K562 (cell line): ENCODE results near the gene PDRG1. TPM values are rescaled to one million over a fixed set of nuclear protein-coding genes. Genes with fewer than 3 reads are reported as not detected.

Experiments used
- ATAC-seq: fragments of 200-7000 bp; cut with Tn5 transposase; 3 replicates; pipeline ENCODE4 v1.9.1; 2020; ENCODE audit warnings: moderate library complexity
- BruUV-seq: library from RNA; stranded (reverse); fragments of 400-500 nt; replicated peaks from 2 replicates; lab custom pipeline; 2021; lab: Mats Ljungman, UMichigan
- CTCF ChIA-PET: fragments of 300-600 bp; formaldehyde crosslinking; extraction: SDS; loops from one replicate; lab custom pipeline; 2021; ENCODE audit warnings: low intra/inter-chr PET ratio; lab: Yijun Ruan, JAX
- POLR2A ChIA-PET: fragments of 300-600, 350-650 bp; sonication (Branson Sonifier 250); formaldehyde crosslinking; extraction: SDS; loops from one replicate; lab custom pipeline; 2021; ENCODE audit warnings: antibody characterized with exemption, inconsistent platforms; lab: Yijun Ruan, JAX
- DNase-seq, 4 experiments: peaks; one replicate each; pipeline versions ENCODE4 v3.0.0 to v3.0.0-alpha.2; 2011 to 2018; ENCODE audit warnings: low spot score in 3 of 4, mixed read lengths in 3 of 4; ENCODE audit errors: extremely low read depth in 1 of 4
- FAIRE-seq: peaks from 2 replicates; lab custom pipeline; 2011; peaks lifted over from hg19 to GRCh38; lab: Jason Lieb, UNC
- H2AFZ ChIP-seq: 2 replicates; pipeline ENCODE4 v1.6.0; 2011; ENCODE audit warnings: low read depth, low read length, control low read depth, inconsistent platforms
- H3K27ac ChIP-seq: fragments of 200-600 bp; 3 replicates; pipeline ENCODE4 v1.8.0; 2011; ENCODE audit warnings: low read depth, mild to moderate bottlenecking, control low read depth, inconsistent platforms, low read length, moderate library complexity, mixed read lengths; ENCODE audit errors: extremely low read depth
- H3K27me3 ChIP-seq, 2 experiments: fragments of 300-600 bp in 1 of 2; 2 replicates in 1 of 2; 3 replicates in 1 of 2; pipeline versions ENCODE4 v1.6.0 to v1.8.0; 2011; ENCODE audit warnings: inconsistent platforms in 2 of 2, low read length in 2 of 2, mild to moderate bottlenecking in 1 of 2, mixed read lengths in 1 of 2, moderate library complexity in 1 of 2; ENCODE audit not compliant: control insufficient read depth in 2 of 2, insufficient read depth in 2 of 2
- H3K36me3 ChIP-seq: fragments of 300-600 bp; 3 replicates; pipeline ENCODE4 v1.8.0; 2011; ENCODE audit warnings: mild to moderate bottlenecking, low read length, inconsistent platforms; ENCODE audit not compliant: control insufficient read depth, insufficient read depth
- H3K4me1 ChIP-seq, 2 experiments: fragments of 200-600 bp in 1 of 2; replicated peaks in 1 of 2; 2 replicates in 1 of 2; 3 replicates in 1 of 2; pipeline versions ENCODE4 v1.5.1 to v1.8.0; 2011; ENCODE audit warnings: inconsistent platforms in 2 of 2, low read length in 2 of 2, mild to moderate bottlenecking in 1 of 2, mixed read lengths in 1 of 2, moderate library complexity in 1 of 2; ENCODE audit not compliant: control insufficient read depth in 2 of 2, insufficient read depth in 2 of 2
- H3K4me2 ChIP-seq: 2 replicates; pipeline ENCODE4 v1.6.1; 2011; ENCODE audit warnings: low read length, control low read depth, inconsistent platforms, mixed read lengths; ENCODE audit not compliant: insufficient read depth
- H3K4me3 ChIP-seq: fragments of 200-600 bp; sonication (generic), shearing (Covaris generic); 2 replicates; pipeline ENCODE4 v1.5.1; 2016; ENCODE audit warnings: control low read depth, inconsistent platforms
- H3K79me2 ChIP-seq: fragments of 200-600 bp; 3 replicates; pipeline ENCODE4 v1.8.0; 2011; ENCODE audit warnings: low read length, inconsistent platforms; ENCODE audit not compliant: control insufficient read depth, insufficient read depth
- H3K9ac ChIP-seq, 2 experiments: 2 replicates each; pipeline versions ENCODE4 v1.6.0 to v1.6.1; 2011; ENCODE audit warnings: low read depth in 2 of 2, low read length in 2 of 2, control low read depth in 1 of 2, inconsistent platforms in 1 of 2, mild to moderate bottlenecking in 1 of 2, mixed read lengths in 1 of 2; ENCODE audit not compliant: insufficient read depth in 1 of 2
- H3K9me1 ChIP-seq: one replicate; pipeline ENCODE4 v1.6.0; 2011; ENCODE audit warnings: inconsistent platforms, mild to moderate bottlenecking, low read length, moderate library complexity; ENCODE audit not compliant: control insufficient read depth, insufficient read depth
- H3K9me3 ChIP-seq: replicated peaks from 2 replicates; pipeline ENCODE4 v1.5.1; 2011; ENCODE audit warnings: low read depth, low read length, inconsistent platforms; ENCODE audit not compliant: control insufficient read depth, insufficient read depth
- H4K20me1 ChIP-seq: replicated peaks from 2 replicates; pipeline ENCODE4 v1.6.1; 2011; ENCODE audit warnings: low read length, inconsistent platforms, mixed read lengths; ENCODE audit not compliant: control insufficient read depth, insufficient read depth
- CHD7 ChIP-seq: fragments of 200-600 bp; sonication (generic); IDR thresholded peaks from one replicate; pipeline ENCODE4 v1.6.1; 2012; ENCODE audit warnings: mild to moderate bottlenecking, low read depth, low read length, inconsistent platforms
- WGBS: fragments of 100-300 bp; shearing (Covaris generic); methylation state at CpG from one replicate; pipeline ENCODE4 v1.1.6; 2016; ENCODE audit warnings: low coverage, mixed read lengths; ENCODE audit not compliant: insufficient coverage; ENCODE audit errors: missing lambda C conversion rate; 5-methylcytosine and 5-hydroxymethylcytosine counted together
- in situ Hi-C: fragments of 300-500 bp; cut with MboI; formaldehyde crosslinking; loops from 4 replicates; pipeline ENCODE4 v1.15.0; 2018; ENCODE audit warnings: inconsistent platforms, mixed read lengths
- intact Hi-C: fragments of 100-400 bp; cut with micrococcal nuclease; formaldehyde crosslinking; loops from 2 replicates; pipeline ENCODE4 v1.14.2; 2022
- polyA plus RNA-seq, 8 experiments: library from polyadenylated mRNA; depleted of rRNA in 4 of 8; stranded (reverse) in 5 of 8; unstranded in 3 of 8; fragments of >200 nt; fragmentation: Nextera tagmentation in 2 of 8; fragmentation: Illumina TruSeq in 1 of 8; extraction: Ambion mirVana in 2 of 8; extraction: Trizol in 1 of 8; gene quantifications; 2 replicates each; pipeline versions ENCODE4 v1.2.1 to v1.2.3, GENCODE V29; 2011 to 2014; ENCODE audit warnings: inconsistent platforms in 1 of 8, missing spikeins in 1 of 8
- total RNA-seq, 7 experiments: library from RNA; depleted of rRNA in 6 of 7; stranded (reverse); fragments of >200 nt in 6 of 7; fragmentation: Illumina TruSeq in 2 of 7; extraction: Trizol in 2 of 7; gene quantifications; 2 replicates each; pipeline versions ENCODE4 v1.2.1 to v1.2.3, GENCODE V29; 2011 to 2021; ENCODE audit warnings: low replicate concordance in 1 of 7

Gene PDRG1
- total and polyA plus RNA-seq, 9 of the 15 experiments (the other 6 are each of a cell fraction or from before 2014, with no cell fraction given): 12.6 to 58.6 (median 26.1) TPM

GRCh38 chr20:31908424-31908823, 43.4 kb downstream of the PDRG1 start:
- DNase-seq: no peak
- no peaks in the 10 kb centered on the region; a peak in 2 of 5 replicates for H3K4me1 ChIP-seq
- TF ChIP-seq CHD7: no peak
- TF ChIP-seq, all 486 proteins: peak for 0
- H3K9ac ChIP-seq: no peak overlapping the region
- FAIRE-seq: no peak
- peaks cover 2 to 32% of the 10 kb centered on the region in 2 experiments; a peak in 3 of 5 replicates for H3K27me3 ChIP-seq
- no TSS peak for BruUV-seq
- 33% methylated on average over 11 of the region's 11 CpGs for WGBS
- H3K4me3 ChIP-seq: no peak overlapping the region
- no peaks in the 10 kb centered on the region for H3K79me2 ChIP-seq
- H3K9me3 ChIP-seq: no peaks in the 10 kb centered on the region
- H3K4me2 ChIP-seq: no peak overlapping the region
- no peak overlapping the region for H2AFZ ChIP-seq
- intact Hi-C loops (no loop called here), in situ Hi-C loops (no loop called here)
- no peak for ATAC-seq
- H4K20me1 ChIP-seq: no peaks in the 10 kb centered on the region
- H3K36me3 ChIP-seq: no peaks in the 10 kb centered on the region
- ChIA-PET CTCF (no interaction called here), POLR2A (interaction anchor here (1.1 kb wide), 1 partner anchor 9 kb away, joined by 7 read pairs; no protein-coding TSS in a partner anchor)
- no peak overlapping the region for H3K27ac ChIP-seq
- H3K9me1 ChIP-seq: no peaks in the 10 kb centered on the region
